HEK293 (cell line): ENCODE data around the gene PTPN12.

Experiments
- CTCF ChIA-PET: fragments of 350-600 bp; formaldehyde crosslinking; extraction: SDS; loops from one replicate; lab custom pipeline; 2021; ENCODE audit warnings: antibody characterized with exemption; lab: Yijun Ruan, JAX
- POLR2A ChIA-PET: fragments of 300-600 bp; formaldehyde crosslinking; extraction: SDS; loops from one replicate; lab custom pipeline; 2020; ENCODE audit warnings: antibody characterized with exemption, inconsistent platforms; lab: Yijun Ruan, JAX
- H3K27ac ChIP-seq: fragments of 200-500 bp; sonication (Bioruptor generic); 2 replicates; pipeline ENCODE4 v1.5.1; 2014; ENCODE audit warnings: low read depth, low read length, control low read depth, inconsistent platforms; ENCODE audit errors: extremely low read depth
- H3K36me3 ChIP-seq, 2 experiments: fragments of 200-500 bp in 1 of 2; sonication (Bioruptor generic) in 1 of 2; 1 replicate in 1 of 2; 2 replicates in 1 of 2; pipeline ENCODE4 v1.5.1; 2014 to 2017; ENCODE audit warnings: inconsistent platforms in 2 of 2, low read length in 2 of 2; ENCODE audit not compliant: control insufficient read depth in 2 of 2, insufficient read depth in 1 of 2
- H3K4me1 ChIP-seq: fragments of 200-500 bp; sonication (Bioruptor generic); 2 replicates; pipeline ENCODE4 v1.5.1; 2014; ENCODE audit warnings: mild to moderate bottlenecking, low read length, inconsistent platforms; ENCODE audit not compliant: control insufficient read depth, insufficient read depth
- H3K4me3 ChIP-seq: 2 replicates; pipeline ENCODE4 v1.5.1; 2011; ENCODE audit warnings: low read depth, mild to moderate bottlenecking, control low read depth, low read length, moderate library complexity
- H3K9me3 ChIP-seq: fragments of 200-500 bp; sonication (Bioruptor generic); 2 replicates; pipeline ENCODE4 v1.5.1; 2014; ENCODE audit warnings: low read depth, low read length, inconsistent platforms; ENCODE audit not compliant: control insufficient read depth, insufficient read depth
- GLI2 ChIP-seq: fragments of 450-650 bp; formaldehyde crosslinking; IDR thresholded peaks from 2 replicates; pipeline ENCODE4; 2017; ENCODE audit warnings: missing biosample characterization, missing genetic modification characterization, low read depth, borderline replicate concordance
- KLF10 ChIP-seq: fragments of 450-650 bp; IDR thresholded peaks from 2 replicates; pipeline ENCODE4 v1.5.1; 2018; ENCODE audit warnings: missing biosample characterization, mild to moderate bottlenecking, missing genetic modification characterization
- OVOL3 ChIP-seq: fragments of 450-650 bp; formaldehyde crosslinking; IDR thresholded peaks from 2 replicates; pipeline ENCODE4 v1.5.1; 2016; ENCODE audit warnings: missing biosample characterization, missing genetic modification characterization
- SP3 ChIP-seq: fragments of 450-650 bp; formaldehyde crosslinking; IDR thresholded peaks from 2 replicates; pipeline ENCODE4 v1.5.1; 2016; ENCODE audit warnings: missing biosample characterization, missing genetic modification characterization
- ZNF140 ChIP-seq: fragments of 450-650 bp; formaldehyde crosslinking; IDR thresholded peaks from 2 replicates; pipeline ENCODE4 v1.5.1; 2016; ENCODE audit warnings: missing biosample characterization, missing genetic modification characterization
- ZNF202 ChIP-seq: fragments of 450-650 bp; formaldehyde crosslinking; IDR thresholded peaks from 2 replicates; pipeline ENCODE4 v1.5.1; 2016; ENCODE audit warnings: missing biosample characterization, missing genetic modification characterization, borderline replicate concordance
- ZNF211 ChIP-seq: fragments of 450-650 bp; formaldehyde crosslinking; IDR thresholded peaks from 2 replicates; pipeline ENCODE4 v1.5.1; 2016; ENCODE audit warnings: low read depth, missing biosample characterization, missing genetic modification characterization
- ZNF274 ChIP-seq, 2 experiments: fragments of 200-500 bp in 1 of 2; fragments of 450-650 bp in 1 of 2; sonication (Bioruptor generic) in 1 of 2; formaldehyde crosslinking in 1 of 2; IDR thresholded peaks; 2 replicates each; pipeline versions ENCODE4 v1.5.1 to v1.6.1; 2014 to 2016; ENCODE audit warnings: borderline replicate concordance in 1 of 2, inconsistent platforms in 1 of 2, low read length in 1 of 2, missing biosample characterization in 1 of 2, missing genetic modification characterization in 1 of 2
- ZNF423 ChIP-seq: fragments of 450-650 bp; formaldehyde crosslinking; IDR thresholded peaks from 2 replicates; pipeline ENCODE4 v1.5.1; 2016; ENCODE audit warnings: missing biosample characterization, missing genetic modification characterization
- ZNF521 ChIP-seq: fragments of 450-650 bp; formaldehyde crosslinking; IDR thresholded peaks from 2 replicates; pipeline ENCODE4 v1.5.1; 2017; ENCODE audit warnings: missing biosample characterization, mild to moderate bottlenecking, missing genetic modification characterization
- ZNF544 ChIP-seq: fragments of 450-650 bp; formaldehyde crosslinking; IDR thresholded peaks from 2 replicates; pipeline ENCODE4 v1.5.0; 2017; ENCODE audit warnings: missing biosample characterization, missing genetic modification characterization
- ZNF677 ChIP-seq: fragments of 450-650 bp; IDR thresholded peaks from 2 replicates; pipeline ENCODE4 v1.5.0; 2018; ENCODE audit warnings: missing biosample characterization, mild to moderate bottlenecking, missing genetic modification characterization, moderate library complexity
- ZNF792 ChIP-seq: fragments of 450-650 bp; formaldehyde crosslinking; IDR thresholded peaks from 2 replicates; pipeline ENCODE4 v1.5.1; 2016; ENCODE audit warnings: missing biosample characterization, missing genetic modification characterization
- ZNF837 ChIP-seq: fragments of 450-650 bp; formaldehyde crosslinking; IDR thresholded peaks from 2 replicates; pipeline ENCODE4 v1.5.1; 2016; ENCODE audit warnings: missing biosample characterization, missing genetic modification characterization
- ZSCAN16 ChIP-seq: fragments of 450-650 bp; formaldehyde crosslinking; IDR thresholded peaks from 2 replicates; pipeline ENCODE4 v1.5.1; 2016; ENCODE audit warnings: missing biosample characterization, missing genetic modification characterization
- TF ChIP-seq, protein P1 (sequence below): fragments of 450-650 bp; IDR thresholded peaks from 2 replicates; pipeline ENCODE4 v1.5.1; 2018; ENCODE audit warnings: missing biosample characterization, mild to moderate bottlenecking, missing genetic modification characterization
- TF ChIP-seq, protein P2 (sequence below): fragments of 450-650 bp; formaldehyde crosslinking; IDR thresholded peaks from 2 replicates; pipeline ENCODE4 v1.5.1; 2016; ENCODE audit warnings: missing biosample characterization, missing genetic modification characterization
- TF ChIP-seq, protein P3 (sequence below): fragments of 450-650 bp; formaldehyde crosslinking; IDR thresholded peaks from 2 replicates; pipeline ENCODE4 v1.5.1; 2016; ENCODE audit warnings: missing biosample characterization, missing genetic modification characterization, borderline replicate concordance
- TF ChIP-seq, protein P4 (sequence below): fragments of 450-650 bp; formaldehyde crosslinking; IDR thresholded peaks from 2 replicates; pipeline ENCODE4 v1.5.1; 2016; ENCODE audit warnings: missing biosample characterization, missing genetic modification characterization
- TF ChIP-seq, protein P5 (sequence below): fragments of 450-650 bp; formaldehyde crosslinking; IDR thresholded peaks from 2 replicates; pipeline ENCODE4 v1.5.1; 2016; ENCODE audit warnings: missing biosample characterization, missing genetic modification characterization

The PTPN12 gene

DNA sequence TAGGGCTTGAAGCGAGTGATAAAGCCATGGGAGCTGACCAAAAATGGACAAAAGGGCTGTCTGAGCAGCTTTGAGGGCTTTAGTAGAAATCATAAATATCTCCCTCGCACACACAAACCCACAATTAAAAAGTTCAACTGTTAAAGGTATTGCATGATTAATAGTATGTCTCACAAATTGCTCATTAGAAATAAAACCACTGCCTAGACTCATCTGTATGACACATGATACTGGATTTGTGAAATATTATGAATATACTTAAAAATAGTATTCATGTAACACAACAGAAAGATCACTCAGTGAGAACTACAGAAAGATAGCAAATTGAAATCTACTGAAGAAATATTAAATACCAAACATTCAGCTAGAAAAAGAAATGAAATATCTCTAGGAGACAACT, 11.9 kb upstream of the PTPN12 start (continued):
- no peak for TF ChIP-seq ZSCAN16 (tag by site-specific recombination)

DNA sequence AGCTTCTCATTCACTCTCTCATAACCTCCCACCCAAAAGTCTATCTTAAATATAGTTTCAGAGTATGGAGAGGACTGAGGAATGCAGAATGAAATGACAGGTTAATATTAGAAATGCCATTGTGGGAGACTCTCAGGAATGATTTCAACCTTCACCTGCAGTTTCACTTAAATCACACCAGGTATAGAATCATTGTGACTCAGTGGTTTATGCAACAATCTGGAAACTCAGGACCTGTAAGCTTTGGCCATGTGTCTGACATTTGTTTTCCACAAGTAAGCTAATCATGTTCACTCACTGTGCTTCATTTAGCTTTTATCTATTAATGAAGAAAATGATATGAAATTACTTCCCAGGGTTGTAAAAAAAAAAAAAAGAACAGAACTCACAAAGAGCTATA, 8.7 kb upstream of the PTPN12 start:
- POLR2A ChIA-PET: interaction anchor here (0.6 to 1.1 kb wide), 2 partner anchors 11 to 13 kb away, joined by 3 read pairs; no protein-coding TSS in a partner anchor

DNA sequence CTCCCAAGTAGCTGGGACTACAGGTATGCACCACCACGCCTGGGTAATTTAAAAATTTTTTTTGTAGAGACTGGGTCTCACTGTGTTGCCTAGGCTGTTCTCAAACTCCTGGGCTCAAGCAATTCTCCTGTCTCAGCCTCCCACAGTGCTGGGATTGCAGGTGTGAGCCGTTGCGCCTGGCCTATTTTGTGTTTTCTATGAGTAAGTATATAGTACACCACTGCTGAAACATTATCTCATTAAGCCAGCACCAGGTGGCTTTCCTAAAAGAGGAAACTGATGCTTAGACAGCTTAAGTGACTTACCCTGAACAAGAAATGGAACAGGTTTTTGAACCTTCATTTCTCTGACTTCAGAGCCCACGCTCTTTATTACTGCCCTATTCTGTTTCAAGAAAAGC, 7.8 kb upstream of the PTPN12 start:
- TF ChIP-seq KLF10 (tag by site-specific recombination) (no peak), ZNF202 (no peak), OVOL3 (no peak), SP3 (tag by site-specific recombination) (no peak), ZNF274 (IDR thresholded peaks at IDR 0.05; ENCODE audit: low read length) (no peak), ZNF274 (tag by site-specific recombination; IDR thresholded peaks at IDR 0.05; ENCODE audit: borderline replicate concordance) (no peak), GLI2 (no peak), ZNF792 (tag by site-specific recombination) (no peak), ZNF423 (tag by site-specific recombination) (no peak)
- TF ChIP-seq, protein P1, sequence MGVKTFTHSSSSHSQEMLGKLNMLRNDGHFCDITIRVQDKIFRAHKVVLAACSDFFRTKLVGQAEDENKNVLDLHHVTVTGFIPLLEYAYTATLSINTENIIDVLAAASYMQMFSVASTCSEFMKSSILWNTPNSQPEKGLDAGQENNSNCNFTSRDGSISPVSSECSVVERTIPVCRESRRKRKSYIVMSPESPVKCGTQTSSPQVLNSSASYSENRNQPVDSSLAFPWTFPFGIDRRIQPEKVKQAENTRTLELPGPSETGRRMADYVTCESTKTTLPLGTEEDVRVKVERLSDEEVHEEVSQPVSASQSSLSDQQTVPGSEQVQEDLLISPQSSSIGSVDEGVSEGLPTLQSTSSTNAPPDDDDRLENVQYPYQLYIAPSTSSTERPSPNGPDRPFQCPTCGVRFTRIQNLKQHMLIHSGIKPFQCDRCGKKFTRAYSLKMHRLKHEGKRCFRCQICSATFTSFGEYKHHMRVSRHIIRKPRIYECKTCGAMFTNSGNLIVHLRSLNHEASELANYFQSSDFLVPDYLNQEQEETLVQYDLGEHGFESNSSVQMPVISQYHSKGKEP (tag by site-specific recombination): no peak
- TF ChIP-seq, protein P2, sequence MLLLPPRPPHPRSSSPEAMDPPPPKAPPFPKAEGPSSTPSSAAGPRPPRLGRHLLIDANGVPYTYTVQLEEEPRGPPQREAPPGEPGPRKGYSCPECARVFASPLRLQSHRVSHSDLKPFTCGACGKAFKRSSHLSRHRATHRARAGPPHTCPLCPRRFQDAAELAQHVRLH: no peak
- TF ChIP-seq, protein P3, sequence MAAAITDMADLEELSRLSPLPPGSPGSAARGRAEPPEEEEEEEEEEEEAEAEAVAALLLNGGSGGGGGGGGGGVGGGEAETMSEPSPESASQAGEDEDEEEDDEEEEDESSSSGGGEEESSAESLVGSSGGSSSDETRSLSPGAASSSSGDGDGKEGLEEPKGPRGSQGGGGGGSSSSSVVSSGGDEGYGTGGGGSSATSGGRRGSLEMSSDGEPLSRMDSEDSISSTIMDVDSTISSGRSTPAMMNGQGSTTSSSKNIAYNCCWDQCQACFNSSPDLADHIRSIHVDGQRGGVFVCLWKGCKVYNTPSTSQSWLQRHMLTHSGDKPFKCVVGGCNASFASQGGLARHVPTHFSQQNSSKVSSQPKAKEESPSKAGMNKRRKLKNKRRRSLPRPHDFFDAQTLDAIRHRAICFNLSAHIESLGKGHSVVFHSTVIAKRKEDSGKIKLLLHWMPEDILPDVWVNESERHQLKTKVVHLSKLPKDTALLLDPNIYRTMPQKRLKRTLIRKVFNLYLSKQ (tag by site-specific recombination): no peak
- no peak overlapping the region for H3K27ac ChIP-seq

More for the DNA sequence above, 8.7 kb upstream of the PTPN12 start:
- no peak overlapping the region for H3K4me3 ChIP-seq
- H3K9me3 ChIP-seq: no peaks in the 10 kb centered on the region
- no peaks in the 10 kb centered on the region for H3K36me3 ChIP-seq
- no peak overlapping the region for H3K27ac ChIP-seq
- no peak for TF ChIP-seq ZNF211 (tag by site-specific recombination)
- TF ChIP-seq, protein P4, sequence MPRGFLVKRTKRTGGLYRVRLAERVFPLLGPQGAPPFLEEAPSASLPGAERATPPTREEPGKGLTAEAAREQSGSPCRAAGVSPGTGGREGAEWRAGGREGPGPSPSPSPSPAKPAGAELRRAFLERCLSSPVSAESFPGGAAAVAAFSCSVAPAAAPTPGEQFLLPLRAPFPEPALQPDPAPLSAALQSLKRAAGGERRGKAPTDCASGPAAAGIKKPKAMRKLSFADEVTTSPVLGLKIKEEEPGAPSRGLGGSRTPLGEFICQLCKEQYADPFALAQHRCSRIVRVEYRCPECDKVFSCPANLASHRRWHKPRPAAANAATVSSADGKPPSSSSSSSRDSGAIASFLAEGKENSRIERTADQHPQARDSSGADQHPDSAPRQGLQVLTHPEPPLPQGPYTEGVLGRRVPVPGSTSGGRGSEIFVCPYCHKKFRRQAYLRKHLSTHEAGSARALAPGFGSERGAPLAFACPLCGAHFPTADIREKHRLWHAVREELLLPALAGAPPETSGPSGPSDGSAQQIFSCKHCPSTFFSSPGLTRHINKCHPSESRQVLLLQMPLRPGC (tag by site-specific recombination): no peak
- CTCF ChIA-PET: interaction anchor here (0.6 to 1.0 kb wide), 3 partner anchors 126 to 233 kb away, joined by 3 to 4 read pairs (median 3); no protein-coding TSS in a partner anchor
- no peaks in the 10 kb centered on the region for H3K4me1 ChIP-seq

DNA sequence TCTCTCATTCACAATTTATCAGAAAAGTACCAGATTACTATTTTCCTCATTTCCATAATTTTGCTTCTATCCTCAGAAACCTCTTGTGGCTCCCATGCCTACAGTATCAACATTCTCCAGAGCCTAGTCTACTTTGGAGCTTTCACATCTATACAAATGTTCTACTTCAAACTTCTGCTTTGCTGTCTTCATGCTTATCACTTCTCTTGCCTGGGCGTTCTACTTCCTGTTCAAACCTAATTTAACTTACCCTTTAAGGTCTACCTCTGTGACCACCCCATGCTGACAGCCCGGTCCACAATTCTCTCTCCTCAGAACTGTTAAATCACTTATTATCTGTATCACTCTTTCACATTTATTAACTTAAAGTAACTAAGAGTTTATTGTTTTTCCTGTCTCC, 6.1 kb upstream of the PTPN12 start:
- ChIA-PET CTCF (no interaction called here), POLR2A (no interaction called here)
- TF ChIP-seq, protein P5, sequence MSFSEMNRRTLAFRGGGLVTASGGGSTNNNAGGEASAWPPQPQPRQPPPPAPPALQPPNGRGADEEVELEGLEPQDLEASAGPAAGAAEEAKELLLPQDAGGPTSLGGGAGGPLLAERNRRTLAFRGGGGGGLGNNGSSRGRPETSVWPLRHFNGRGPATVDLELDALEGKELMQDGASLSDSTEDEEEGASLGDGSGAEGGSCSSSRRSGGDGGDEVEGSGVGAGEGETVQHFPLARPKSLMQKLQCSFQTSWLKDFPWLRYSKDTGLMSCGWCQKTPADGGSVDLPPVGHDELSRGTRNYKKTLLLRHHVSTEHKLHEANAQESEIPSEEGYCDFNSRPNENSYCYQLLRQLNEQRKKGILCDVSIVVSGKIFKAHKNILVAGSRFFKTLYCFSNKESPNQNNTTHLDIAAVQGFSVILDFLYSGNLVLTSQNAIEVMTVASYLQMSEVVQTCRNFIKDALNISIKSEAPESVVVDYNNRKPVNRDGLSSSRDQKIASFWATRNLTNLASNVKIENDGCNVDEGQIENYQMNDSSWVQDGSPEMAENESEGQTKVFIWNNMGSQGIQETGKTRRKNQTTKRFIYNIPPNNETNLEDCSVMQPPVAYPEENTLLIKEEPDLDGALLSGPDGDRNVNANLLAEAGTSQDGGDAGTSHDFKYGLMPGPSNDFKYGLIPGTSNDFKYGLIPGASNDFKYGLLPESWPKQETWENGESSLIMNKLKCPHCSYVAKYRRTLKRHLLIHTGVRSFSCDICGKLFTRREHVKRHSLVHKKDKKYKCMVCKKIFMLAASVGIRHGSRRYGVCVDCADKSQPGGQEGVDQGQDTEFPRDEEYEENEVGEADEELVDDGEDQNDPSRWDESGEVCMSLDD (tag by site-specific recombination): no peak
- TF ChIP-seq ZNF677 (no peak), ZNF140 (tag by site-specific recombination) (no peak), ZNF521 (no peak), ZNF544 (no peak), ZNF837 (no peak)
- Histone ChIP-seq H3K9me3 (no peaks in the 10 kb centered on the region), H3K4me1 (no peaks in the 10 kb centered on the region), H3K4me3 (no peak overlapping the region), H3K27ac (no peak overlapping the region), H3K36me3 (no peaks in the 10 kb centered on the region)

More for the DNA sequence above, 7.8 kb upstream of the PTPN12 start:
- no peaks in the 10 kb centered on the region for H3K4me1 ChIP-seq
- ChIA-PET POLR2A (no interaction called here), CTCF (no interaction called here)
- H3K36me3 ChIP-seq: no peaks in the 10 kb centered on the region
- H3K4me3 ChIP-seq: no peak overlapping the region
- no peaks in the 10 kb centered on the region for H3K9me3 ChIP-seq
